NCI-H526 (cell line): Measurements from ENCODE around the gene SLC38A7.
"Not testable (repeated sequence)": the region's sequence is repeated elsewhere in the genome, so short reads cannot be mapped to it uniquely, and the experiment has no call there.

Experiments
- DNase-seq, 2 experiments: peaks; one replicate each; lab custom pipeline; 2025; lab: John Stamatoyannopoulos, UW

SLC38A7 gene

DNA sequence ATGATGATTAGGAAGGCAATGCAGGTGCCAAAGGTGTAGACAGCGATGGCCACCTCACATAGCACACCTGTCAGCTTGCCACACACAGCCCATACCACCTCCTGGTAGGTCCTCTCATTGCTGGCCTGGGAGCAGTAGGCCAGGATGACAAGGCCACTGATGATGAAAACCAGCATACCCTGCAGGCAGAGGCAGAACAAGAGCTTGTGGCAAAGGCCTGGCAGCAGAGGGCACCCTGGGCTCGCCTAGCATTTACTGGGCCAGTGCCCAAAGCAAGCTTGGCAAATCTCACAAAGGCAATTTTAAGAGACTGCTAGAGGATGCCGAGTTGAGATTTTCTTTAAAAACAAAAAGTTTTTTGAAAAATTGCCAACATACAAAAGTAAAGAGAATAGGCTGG lies 5.9 kb downstream of the SLC38A7 start:
- DNase-seq, result no peak

DNA sequence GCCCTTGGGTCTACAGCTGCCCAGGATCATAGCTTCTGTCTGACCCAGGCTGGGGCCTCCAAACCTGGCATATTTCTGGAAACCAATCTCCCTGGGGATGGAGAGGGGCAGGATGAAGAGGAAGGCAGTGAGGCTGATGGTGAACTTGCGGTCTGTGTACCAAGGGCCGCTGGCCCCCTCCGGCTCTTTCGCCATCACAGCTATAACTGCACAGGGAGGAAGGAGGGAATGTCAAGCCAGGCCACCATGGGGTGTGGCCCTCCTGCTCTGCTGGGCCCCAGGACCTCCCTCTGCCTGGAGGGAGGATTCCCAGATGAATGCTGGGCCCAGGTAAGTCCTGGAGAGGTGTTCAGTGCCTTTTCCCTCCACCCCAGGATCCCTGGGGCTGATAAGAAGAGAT lies 6.3 kb downstream of the SLC38A7 start:
- DNase-seq, result no peak

DNA sequence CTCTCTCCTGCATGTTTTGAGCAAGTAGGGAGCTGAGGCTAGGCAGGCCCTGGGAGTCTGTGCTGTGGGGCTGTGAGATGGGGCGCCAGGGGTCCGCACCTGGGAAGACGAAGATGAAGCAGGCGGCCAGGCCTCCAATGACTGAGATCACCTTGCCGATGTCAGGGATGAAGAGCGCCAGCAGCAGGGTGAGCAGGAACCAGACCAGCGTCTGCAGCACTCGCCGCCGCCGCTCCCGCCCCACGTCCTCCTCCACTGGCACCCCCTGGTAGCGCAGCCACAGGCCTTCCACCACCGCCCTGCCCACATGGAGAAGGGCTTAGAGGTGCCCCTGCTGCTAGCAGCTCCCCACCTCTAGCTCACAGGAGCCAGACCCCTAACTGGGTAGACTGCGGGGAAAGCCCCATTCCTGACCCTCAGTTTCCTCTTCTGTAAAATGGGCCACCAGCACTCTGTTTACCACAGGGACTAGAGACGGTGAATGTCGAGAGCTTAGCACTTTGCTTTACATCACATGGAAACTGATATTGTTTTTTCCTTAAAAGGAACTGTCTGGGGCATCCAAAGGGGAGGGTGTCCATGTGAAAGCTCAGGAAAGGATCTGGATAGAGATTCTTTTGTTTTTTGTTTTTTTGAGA lies 13.5 kb downstream of the SLC38A7 start:
- no peak for DNase-seq

DNA sequence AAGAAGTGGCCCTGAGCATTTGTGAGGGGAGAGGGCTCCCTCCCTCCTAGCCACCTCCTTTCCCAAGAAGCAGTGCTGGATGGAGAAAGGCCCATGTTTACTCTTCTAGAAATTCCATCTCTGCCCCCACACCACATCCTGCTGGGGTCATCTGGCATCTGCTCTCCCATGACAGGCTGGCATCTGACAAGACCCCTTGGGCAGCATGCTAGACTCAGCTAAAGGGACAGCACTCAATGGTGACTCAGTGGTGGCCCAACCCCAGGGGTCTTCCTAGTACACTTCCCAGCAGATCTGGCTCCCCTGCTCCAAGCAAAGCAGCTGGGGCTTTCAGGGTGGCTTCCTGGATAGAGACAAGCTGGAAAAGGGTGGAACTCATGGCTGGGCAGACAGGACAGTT lies 14.4 kb downstream of the SLC38A7 start:
- DNase-seq, result no peak

DNA sequence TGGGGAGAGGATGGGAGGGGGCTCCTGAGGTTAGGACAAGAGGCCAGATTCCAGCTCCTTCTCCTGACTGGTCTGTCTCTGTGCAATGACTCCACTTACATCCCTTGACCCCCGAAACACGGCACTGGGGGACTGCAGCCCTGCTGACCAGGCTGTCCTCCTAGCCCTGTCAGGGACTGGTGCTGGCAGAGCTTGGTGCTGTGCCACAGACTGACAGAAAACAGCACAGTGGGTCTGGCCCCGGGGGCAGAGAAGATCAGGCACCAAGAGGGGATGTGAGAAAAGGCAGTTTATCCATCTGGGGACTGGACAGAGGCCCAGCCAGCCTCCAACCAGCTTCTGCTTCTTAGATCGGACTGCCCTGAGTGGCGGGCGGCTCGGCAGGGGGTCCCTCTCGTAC lies 19.4 kb downstream of the SLC38A7 start:
- DNase-seq, result no peak

DNA sequence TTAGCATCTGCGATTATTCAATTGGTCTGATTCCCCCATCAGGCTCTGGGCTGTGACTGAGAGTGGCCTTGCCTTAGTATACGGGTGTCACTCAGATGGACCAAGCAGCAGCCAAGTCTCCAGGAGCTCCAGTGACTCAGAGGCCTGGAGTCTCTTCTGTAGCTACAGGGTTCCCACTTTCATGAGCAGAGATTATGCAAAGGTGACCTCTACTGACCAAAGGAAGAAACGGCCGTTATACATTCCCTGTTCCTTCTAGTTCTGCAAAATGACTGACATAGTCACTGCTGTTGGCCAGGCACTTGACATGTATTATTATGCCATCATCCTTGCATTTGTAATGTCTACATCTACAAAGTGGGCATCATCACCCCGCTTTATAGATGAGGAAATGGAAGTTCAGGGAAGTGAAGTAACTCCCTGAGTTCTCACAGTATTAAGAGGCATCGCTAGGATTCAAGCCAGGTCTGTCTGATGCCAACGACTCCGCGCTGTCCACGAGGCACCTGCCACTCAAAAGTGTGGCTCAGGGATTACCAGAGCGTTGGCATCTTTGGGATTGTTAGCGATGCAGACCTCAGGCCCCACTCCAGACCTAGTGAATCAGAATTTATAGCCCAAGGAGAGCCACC lies 23.3 kb downstream of the SLC38A7 start:
- peak in 1 of 2 experiments; percentile 60 for DNase-seq

DNA sequence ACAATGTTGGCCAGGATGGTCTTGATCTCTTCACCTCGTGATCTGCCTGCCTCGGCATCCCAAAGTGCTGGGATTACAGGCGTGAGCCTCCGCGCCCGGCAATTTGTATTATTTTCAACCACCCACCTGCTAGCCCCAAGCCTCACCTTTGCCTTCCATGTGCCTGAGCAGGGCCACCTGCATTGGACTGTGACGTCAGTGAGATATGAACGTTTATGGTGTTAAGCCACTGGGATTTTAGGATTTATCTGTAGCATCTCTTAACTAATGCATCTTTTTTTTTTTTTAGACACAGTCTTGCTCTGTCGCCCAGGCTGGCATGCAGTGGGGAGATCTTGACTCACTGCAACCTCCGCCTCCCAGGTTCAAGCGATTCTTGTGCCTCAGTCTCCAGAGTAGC lies 24.7 kb downstream of the SLC38A7 start:
- not testable (repeated sequence) for DNase-seq

DNA sequence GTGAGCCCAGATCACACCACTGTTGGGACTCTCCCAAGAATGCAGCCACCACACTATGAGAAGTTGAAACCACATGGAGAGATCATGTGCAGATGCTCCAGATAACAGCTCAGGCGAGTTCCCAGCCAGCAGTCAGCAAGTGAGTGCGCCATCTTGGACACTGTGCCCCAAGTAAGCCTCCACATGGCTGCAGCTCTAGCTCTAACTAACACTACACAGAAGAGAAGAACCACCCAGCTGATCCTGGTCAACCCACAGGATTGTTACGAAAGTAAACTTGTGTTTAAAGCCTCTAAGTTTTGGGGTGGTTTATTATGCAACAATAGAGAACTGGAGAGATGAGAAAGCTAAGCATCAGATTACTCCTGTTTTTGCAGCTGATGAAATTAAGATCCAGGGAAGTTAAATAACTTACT lies 25.8 kb downstream of the SLC38A7 start:
- no peak for DNase-seq

DNA sequence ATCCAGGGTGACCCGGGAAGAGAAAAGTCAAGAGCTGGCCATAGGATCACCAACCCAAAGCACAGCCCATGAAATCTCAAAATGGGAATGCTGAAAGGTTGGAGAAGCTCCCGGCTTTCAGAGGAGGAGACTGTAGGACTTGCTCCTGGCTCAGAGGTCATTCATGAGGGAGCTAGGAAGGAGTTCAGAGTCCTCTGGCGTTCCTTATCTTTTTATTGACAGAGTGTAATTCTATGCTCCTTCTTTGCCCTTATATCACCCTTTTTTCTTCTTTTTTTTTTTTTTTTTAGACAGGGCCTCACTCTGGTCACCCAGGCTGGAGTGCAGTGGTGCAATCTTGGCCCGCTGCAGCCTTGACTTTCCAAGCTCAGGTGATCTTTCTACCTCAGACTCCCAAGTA lies 27.7 kb downstream of the SLC38A7 start:
- no peak for DNase-seq

DNA sequence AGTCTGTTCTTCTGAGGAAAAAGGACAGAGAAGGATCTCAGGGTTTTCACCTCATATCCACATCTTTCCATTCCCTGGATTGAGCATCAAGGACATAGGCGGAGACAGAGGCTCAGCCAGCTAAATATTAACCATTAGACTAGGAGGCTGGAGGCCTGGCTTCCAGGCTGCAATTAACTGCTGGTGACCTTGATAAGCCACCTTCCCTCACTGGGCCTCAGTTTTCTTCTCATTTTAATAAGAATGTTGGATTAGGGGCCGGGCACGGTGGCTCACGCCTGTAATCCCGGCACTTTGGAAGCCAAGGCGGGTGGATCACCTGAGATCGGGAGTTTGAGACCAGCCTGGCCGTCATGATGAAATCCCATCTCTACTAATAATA lies 29.4 kb downstream of the SLC38A7 start:
- no peak for DNase-seq

DNA sequence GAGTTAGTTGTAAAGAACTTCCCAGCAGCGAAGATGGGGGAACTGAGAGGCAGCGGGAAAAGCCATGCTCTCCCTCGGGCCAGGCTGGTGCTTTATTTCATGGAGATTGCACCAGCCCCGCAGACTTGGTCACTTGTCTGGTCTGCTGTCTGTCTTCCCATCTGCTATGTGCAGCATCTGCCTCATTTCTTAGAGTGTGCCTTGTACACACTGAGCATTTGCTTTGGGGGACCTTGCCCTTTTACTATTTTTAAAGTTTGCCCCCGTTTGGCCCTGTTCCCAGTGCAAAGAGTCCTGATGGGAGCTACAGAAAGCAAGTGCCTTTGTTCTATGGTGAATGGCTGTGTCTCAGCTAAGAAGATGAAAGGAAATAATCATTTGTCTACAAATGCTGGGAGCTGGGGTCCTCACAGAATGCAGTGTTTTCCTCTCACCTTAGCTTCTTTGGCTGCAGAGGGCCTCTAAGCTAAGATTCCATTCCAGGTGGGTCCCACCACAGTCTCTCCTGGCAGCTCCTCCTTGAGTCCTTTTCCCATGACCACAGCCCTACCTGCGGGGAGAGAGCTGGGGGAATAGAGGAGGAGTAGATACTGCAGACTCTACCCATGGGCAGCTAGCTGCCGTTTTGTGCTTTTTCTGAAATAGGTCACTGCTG lies 29.9 kb downstream of the SLC38A7 start:
- DNase-seq, result no peak

DNA sequence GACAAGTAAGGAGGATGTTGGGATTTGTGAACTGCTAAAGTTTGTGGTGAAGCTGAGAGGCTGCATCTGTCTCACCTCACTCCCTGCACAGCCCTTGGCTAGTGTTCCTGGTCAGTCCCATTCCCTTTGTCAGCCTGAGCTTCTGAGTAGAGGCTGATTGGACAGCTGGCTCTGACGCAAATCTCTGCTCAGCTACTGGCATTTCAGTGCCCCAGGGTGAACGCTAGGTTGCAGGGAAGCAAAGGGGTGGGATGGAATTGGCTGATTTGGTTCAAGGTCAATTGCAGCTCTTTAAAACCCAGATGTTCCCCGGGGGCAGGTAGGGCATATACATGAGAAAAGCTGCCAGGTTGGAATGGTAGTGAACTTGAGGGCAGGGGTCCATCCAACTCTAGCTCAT lies 31.8 kb downstream of the SLC38A7 start:
- DNase-seq, result no peak

DNA sequence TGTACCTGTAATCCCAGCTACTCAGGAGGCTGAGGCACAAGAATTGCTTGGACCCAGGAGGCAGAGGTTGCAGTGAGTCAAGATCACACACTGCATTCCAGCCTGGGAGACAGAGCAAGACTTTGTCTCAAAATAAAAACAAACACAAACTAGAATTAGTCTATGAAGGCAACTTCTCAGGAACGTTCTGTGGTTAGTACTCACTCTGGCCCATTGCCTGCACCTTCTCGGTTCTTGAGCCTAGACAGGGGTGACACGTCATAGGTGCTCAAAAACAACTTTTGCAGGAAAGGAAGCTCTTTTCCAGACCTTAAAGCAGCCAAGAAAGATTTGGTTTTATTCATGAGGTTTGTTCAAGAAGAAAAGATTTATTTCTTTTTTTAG lies 32.6 kb downstream of the SLC38A7 start:
- DNase-seq, result no peak

DNA sequence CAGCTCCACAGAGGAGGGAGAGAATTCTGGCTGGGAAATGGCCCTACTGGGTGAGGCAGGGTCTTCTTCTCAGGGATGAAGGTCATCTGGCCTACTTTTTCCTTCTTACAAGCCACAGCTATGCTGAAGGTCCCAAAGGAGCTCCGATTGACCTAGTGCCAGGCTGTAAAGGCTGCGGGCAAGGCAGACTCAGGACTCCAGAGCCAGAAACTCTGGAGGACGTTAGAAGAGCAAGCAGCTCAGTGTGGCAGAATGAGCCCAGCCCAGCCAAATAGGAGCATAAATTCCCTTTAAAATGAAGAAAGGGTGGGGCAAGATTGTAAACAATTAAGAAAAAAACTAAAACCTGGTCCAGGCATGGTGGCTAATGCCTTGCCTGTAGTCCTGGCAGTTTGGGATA lies 34.9 kb downstream of the SLC38A7 start:
- no peak for DNase-seq

DNA sequence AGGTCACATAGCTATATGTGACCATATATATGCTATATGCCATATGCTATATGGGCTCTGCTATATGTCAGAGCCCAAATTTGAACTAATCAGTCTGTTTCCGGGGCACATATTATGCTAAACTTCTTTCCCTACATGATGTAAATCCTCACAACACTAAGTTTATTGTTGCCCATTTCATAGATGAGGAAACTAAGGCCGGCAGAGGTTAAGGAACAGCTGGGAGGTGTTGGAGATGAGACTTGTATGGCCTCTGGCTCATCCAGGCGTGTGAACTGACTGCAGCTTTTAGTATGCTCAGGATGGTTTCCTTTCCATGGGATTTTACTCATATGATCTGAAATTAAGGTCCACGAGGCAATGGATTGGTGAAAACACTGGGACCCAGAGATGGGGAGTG lies 37.5 kb downstream of the SLC38A7 start:
- DNase-seq, result no peak

DNA sequence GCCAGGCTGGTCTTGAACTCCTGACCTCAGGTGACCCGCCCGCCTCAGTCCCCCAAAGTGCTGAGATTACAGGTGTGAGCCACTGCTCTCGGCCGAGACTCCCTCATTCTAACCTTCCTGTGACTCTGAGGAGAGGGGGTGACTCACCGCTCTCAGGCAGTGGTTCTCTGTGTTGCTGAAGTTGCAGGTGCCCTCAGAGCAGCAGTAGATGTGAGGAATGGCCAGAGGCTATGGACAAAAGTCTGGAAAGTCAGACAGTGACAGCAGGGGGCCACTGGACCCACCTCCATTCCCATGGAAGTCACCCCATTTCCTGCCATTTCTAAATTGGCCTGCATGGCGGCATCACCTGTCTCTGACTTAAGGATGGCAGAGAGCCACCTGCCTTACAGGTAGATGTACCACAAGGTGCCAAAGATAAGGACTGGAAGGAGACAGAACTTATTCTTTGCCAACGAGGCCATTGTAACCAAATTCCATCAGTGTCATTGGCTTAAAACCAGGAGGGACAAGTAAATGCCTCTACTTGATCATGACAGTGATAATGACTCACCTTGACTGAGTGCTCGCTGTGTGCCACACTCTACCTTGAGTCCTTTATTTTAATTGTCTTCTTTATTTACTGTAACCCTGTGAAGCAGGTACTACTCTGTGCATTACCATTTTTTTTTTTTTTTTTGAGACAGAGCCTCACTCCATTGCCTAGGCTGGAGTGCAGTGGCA lies 39.6 kb downstream of the SLC38A7 start:
- DNase-seq, result no peak

DNA sequence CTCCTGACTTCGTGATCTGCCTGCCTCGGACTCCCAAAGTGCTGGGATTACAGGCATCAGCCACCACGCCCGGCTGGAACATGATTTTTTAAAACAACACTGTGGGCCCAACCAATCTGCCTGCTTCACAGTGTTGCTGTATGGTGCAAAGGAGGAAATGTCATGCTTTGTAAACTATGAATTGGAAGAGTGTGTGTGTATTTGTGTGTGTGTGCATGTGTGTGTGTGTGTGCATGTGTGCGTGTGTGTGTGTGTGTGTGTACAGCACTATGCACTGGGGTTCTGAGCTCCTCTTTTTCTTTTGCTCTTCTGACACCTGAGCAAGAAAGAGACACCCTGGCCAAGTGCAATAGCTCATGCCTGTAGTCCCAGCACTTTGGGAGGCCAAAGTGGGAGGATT lies 40.5 kb downstream of the SLC38A7 start:
- no peak for DNase-seq

DNA sequence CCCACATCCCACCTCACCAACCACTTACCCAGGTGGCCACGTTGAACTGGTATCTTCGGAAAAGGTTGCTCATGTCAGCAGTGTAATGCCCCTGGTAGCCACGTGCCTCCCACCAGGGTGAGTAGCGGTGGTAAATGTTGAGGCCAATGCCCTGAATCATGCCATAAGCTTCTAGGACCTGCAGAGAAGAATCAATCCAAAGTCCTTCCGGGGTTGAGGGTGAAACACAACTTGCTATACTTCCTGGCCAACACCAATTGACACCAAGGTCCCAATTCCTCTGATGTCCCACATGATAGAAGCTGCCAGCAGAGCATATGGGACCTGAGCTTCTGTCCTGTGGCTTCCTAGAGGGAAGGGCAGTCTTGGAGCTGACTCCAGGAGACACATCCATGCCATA lies 43.6 kb downstream of the SLC38A7 start:
- no peak for DNase-seq

DNA sequence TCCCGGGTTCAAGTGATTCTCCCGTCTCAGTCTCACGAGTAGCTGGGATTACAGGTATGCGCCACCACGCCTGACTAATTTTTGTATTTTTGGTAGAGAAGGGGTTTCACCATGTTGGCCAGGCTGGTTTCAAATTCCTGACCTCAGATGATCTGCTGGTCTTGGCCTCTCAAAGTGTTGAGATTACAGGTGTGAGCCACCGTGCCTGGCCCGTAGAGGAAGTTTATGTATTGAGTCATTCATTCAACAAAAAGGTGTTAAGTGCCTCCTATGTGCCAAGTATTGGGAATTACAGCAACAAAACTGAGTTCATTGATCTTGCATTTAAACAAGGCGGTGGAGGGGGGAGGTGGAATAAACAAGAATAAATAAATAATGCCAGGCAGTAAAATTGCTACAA lies 44.7 kb downstream of the SLC38A7 start:
- no peak for DNase-seq

DNA sequence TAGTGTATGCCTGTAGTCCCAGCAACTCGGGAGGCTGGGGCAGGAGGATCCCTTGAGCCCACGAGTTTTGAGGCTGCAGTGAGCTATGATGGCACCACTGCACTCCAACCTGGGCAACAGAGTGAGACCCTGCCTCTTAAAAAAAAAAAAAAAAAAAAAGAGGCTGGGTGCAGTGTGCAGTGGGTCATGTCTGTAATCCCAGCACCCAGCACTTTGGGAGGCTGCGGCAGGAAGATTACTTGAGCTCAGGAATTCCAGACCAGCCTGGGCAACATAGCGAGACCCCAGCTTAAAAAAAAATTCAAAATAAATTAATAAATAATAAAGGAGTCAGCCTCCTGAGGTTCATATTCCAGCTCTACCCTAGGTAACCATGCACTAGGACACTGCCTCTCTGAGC lies 45.3 kb downstream of the SLC38A7 start:
- DNase-seq, result no peak

DNA sequence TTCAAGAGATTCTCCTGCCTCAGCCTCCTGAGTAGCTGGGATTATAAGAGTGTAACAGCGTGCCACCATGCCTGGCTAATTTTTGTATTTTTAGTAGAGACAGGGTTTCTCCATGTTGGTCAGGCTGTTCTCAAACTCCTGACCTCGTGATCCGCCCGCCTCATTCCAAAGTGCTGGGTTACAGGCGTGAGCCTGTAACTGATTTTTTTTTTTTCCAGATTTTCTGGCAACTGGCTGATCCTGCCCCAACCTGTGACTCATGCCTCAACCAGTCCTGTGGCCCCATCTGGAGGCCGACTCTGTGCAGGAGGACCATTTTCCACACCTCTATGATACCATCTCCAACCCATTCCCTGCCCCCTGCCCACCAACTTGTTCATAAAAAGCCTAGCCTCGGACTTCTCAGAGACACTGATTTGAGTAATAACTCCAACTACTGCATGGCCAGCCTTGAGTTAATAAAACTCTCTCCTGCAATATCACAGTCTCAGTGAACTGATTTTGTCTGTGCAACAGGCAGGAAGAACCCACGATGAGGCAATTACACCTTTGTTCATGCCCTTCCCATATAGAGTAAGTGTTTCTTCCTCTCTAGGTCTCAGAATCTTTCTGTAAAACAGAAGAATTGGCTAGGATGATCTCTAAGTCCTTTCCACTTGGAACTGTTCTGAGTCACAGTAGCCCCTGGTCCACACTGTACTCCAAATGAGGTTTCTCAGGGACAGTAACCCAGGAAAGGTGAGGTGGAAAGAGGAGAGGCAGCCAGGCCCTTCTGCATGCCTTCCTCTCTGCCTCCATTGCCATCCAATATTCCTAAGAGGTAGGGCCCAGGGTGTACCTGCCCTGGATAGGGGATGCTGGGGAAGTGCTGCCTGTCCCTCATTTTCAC lies 46.2 kb downstream of the SLC38A7 start:
- no peak for DNase-seq

DNA sequence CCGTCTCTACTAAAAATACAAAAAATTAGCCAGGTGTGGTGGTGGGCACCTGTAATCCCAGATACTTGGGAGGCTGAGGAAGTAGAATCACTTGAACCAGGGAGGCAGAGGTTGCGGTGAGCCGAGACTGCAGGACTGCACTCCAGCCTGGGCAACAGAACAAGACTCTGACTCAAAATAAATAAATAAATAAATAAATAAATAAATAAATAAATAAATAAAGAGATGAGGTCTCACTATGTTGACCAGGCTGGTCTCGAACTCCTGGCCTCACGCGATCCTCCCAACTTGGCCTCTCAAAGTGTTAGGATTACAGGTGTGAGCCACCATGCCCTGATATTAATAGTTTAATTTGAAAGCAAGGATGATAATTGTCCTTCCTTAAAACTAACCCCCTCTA lies 47.5 kb downstream of the SLC38A7 start:
- not testable (repeated sequence) for DNase-seq
